Gastrocnemius medialis (tissue), 4 donors: ENCODE measurements around the gene FOXK1.

Experiments
- CTCF ChIP-seq, 5 experiments: fragments of 450-650 bp in 3 of 5; fragments of 200-600 bp in 2 of 5; sonication (generic) in 2 of 5; IDR thresholded peaks in 4 of 5; conservative IDR thresholded peaks in 1 of 5; 1 replicate in 4 of 5; 2 replicates in 1 of 5; pipeline ENCODE4 v1.5.1; 2016 to 2019; ENCODE audit warnings: antibody characterized with exemption in 5 of 5, mild to moderate bottlenecking in 3 of 5, moderate library complexity in 3 of 5
- POLR2A ChIP-seq, 2 donors: fragments of 450-650 bp; IDR thresholded peaks; one replicate each; pipeline ENCODE4 v1.6.1; 2017; ENCODE audit warnings: antibody characterized with exemption in 2 of 2, mild to moderate bottlenecking in 2 of 2, moderate library complexity in 2 of 2

GRCh38 chr7:4689668-4690067 lies 7.6 kb downstream of the FOXK1 start:
- TF ChIP-seq CTCF (IDR thresholded peaks at IDR 0.05 in 4 of 5, conservative IDR thresholded peaks at IDR 0.05 in 1 of 5) (no peak), POLR2A (IDR thresholded peaks at IDR 0.05) (no peak)
